SK-N-SH treated with all-trans-retinoic acid at 6 μM for 48 hours (cell line): ENCODE measurements around the gene SLC35F4.

Source experiments
- BACH2 ChIP-seq: fragments of 250-450 bp; sonication (Bioruptor Pico); IDR thresholded peaks from 2 replicates; pipeline ENCODE4 v1.9.0; 2021; ENCODE audit warnings: mild to moderate bottlenecking, borderline replicate concordance
- ISL1 ChIP-seq: fragments of 250-450 bp; sonication (Bioruptor Pico); IDR thresholded peaks from 2 replicates; pipeline ENCODE4 v2.1.2; 2022; ENCODE audit warnings: mild to moderate bottlenecking, moderate library complexity
- RARB ChIP-seq: fragments of 250-450 bp; sonication (Bioruptor Pico); IDR thresholded peaks from 2 replicates; pipeline ENCODE4 v1.8.0; 2021; ENCODE audit warnings: mild to moderate bottlenecking, moderate library complexity
- ZFP3 ChIP-seq: fragments of 250-450 bp; sonication (Bioruptor Pico); IDR thresholded peaks from 2 replicates; pipeline ENCODE4 v1.5.0; 2020; ENCODE audit warnings: mild to moderate bottlenecking, moderate library complexity
- ZFP30 ChIP-seq: fragments of 450-650 bp; formaldehyde crosslinking; IDR thresholded peaks from 2 replicates; pipeline ENCODE4 v1.5.0; 2022; ENCODE audit warnings: mild to moderate bottlenecking, moderate library complexity
- TF ChIP-seq, protein P1 (sequence below): fragments of 250-450 bp; sonication (Bioruptor Pico); IDR thresholded peaks from 2 replicates; pipeline ENCODE4 v1.5.0; 2020; ENCODE audit warnings: mild to moderate bottlenecking, moderate library complexity
- TF ChIP-seq, protein P2 (sequence below): fragments of 250-450 bp; sonication (Bioruptor Pico); IDR thresholded peaks from 2 replicates; pipeline ENCODE4 v1.5.1; 2021; ENCODE audit warnings: mild to moderate bottlenecking, moderate library complexity
- TF ChIP-seq, protein P3 (sequence below): fragments of 250-450 bp; sonication (Bioruptor Pico); IDR thresholded peaks from 2 replicates; pipeline ENCODE4 v1.8.0; 2021; ENCODE audit warnings: low read depth, mild to moderate bottlenecking, moderate library complexity, borderline replicate concordance

DNA sequence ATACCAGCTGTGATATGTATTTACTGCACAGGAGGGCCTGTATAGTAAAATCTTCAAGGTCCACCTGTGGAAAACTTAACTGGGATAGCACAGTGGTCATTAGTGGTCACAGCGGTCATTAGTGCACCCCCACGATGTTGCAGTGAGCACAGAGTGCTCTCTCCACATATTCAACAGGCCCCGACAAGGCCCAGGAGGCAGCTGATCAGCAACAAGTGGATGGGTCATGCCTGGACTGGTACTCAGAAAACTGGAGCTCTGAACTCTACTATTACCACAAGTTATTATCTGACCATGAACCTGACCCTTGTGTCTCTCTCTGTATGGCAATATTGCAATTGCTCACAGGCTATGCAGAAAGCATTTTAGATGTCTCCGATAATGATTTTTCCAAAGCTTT, 129.5 kb downstream of the SLC35F4 start:
- TF ChIP-seq ISL1 (CRISPR knock-in tag) (no peak), RARB (no peak), ZFP3 (CRISPR knock-in tag) (no peak), ZFP30 (CRISPR knock-in tag) (no peak), BACH2 (CRISPR knock-in tag) (no peak)
- TF ChIP-seq, protein P1, sequence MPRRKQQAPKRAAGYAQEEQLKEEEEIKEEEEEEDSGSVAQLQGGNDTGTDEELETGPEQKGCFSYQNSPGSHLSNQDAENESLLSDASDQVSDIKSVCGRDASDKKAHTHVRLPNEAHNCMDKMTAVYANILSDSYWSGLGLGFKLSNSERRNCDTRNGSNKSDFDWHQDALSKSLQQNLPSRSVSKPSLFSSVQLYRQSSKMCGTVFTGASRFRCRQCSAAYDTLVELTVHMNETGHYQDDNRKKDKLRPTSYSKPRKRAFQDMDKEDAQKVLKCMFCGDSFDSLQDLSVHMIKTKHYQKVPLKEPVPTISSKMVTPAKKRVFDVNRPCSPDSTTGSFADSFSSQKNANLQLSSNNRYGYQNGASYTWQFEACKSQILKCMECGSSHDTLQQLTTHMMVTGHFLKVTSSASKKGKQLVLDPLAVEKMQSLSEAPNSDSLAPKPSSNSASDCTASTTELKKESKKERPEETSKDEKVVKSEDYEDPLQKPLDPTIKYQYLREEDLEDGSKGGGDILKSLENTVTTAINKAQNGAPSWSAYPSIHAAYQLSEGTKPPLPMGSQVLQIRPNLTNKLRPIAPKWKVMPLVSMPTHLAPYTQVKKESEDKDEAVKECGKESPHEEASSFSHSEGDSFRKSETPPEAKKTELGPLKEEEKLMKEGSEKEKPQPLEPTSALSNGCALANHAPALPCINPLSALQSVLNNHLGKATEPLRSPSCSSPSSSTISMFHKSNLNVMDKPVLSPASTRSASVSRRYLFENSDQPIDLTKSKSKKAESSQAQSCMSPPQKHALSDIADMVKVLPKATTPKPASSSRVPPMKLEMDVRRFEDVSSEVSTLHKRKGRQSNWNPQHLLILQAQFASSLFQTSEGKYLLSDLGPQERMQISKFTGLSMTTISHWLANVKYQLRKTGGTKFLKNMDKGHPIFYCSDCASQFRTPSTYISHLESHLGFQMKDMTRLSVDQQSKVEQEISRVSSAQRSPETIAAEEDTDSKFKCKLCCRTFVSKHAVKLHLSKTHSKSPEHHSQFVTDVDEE: no peak
- TF ChIP-seq, protein P2, sequence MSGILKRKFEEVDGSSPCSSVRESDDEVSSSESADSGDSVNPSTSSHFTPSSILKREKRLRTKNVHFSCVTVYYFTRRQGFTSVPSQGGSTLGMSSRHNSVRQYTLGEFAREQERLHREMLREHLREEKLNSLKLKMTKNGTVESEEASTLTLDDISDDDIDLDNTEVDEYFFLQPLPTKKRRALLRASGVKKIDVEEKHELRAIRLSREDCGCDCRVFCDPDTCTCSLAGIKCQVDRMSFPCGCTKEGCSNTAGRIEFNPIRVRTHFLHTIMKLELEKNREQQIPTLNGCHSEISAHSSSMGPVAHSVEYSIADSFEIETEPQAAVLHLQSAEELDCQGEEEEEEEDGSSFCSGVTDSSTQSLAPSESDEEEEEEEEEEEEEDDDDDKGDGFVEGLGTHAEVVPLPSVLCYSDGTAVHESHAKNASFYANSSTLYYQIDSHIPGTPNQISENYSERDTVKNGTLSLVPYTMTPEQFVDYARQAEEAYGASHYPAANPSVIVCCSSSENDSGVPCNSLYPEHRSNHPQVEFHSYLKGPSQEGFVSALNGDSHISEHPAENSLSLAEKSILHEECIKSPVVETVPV: no peak
- TF ChIP-seq, protein P3, sequence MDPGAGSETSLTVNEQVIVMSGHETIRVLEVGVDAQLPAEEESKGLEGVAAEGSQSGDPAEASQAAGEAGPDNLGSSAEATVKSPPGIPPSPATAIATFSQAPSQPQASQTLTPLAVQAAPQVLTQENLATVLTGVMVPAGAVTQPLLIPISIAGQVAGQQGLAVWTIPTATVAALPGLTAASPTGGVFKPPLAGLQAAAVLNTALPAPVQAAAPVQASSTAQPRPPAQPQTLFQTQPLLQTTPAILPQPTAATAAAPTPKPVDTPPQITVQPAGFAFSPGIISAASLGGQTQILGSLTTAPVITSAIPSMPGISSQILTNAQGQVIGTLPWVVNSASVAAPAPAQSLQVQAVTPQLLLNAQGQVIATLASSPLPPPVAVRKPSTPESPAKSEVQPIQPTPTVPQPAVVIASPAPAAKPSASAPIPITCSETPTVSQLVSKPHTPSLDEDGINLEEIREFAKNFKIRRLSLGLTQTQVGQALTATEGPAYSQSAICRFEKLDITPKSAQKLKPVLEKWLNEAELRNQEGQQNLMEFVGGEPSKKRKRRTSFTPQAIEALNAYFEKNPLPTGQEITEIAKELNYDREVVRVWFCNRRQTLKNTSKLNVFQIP: no peak
